CD4-positive, alpha-beta T cell (primary cell): ENCODE results near the gene SLC35E2B. TPM values are rescaled to one million over a fixed set of nuclear protein-coding genes. Genes with fewer than 3 reads are reported as not detected.
A peak's percentile ranks its signal among the peaks of the same experiment; 100 is the strongest.

Source experiments
- ATAC-seq: fragments of 200-7000 bp; cut with Tn5 transposase; one replicate; pipeline ENCODE4 v1.10.0; 2022; ENCODE audit warnings: mild to moderate bottlenecking; ENCODE audit not compliant: poor library complexity
- CTCF ChIA-PET: fragments of 350-600 bp; sonication (Branson Sonifier 250); formaldehyde crosslinking; loops from one replicate; lab custom pipeline; 2021; ENCODE audit warnings: antibody characterized with exemption, inconsistent platforms; lab: Charles Lee
- POLR2A ChIA-PET: fragments of 350-600 bp; sonication (Branson Sonifier 250); formaldehyde crosslinking; loops from one replicate; lab custom pipeline; 2021; ENCODE audit warnings: antibody characterized with exemption, inconsistent platforms; lab: Charles Lee
- DNase-seq, 14 experiments: peaks; one replicate each; pipeline ENCODE4 v3.0.0-alpha.2; 2013 to 2020; ENCODE audit warnings: mixed read lengths in 2 of 14
- H3K27ac ChIP-seq, 2 donors: one replicate each; pipeline versions ENCODE4 v1.5.1 to v1.7.0; 2013; ENCODE audit warnings: low read length in 2 of 2, low read depth in 1 of 2, mild to moderate bottlenecking in 1 of 2
- H3K27me3 ChIP-seq, 2 experiments: 1 replicate in 1 of 2; 2 replicates in 1 of 2; pipeline versions ENCODE4 v1.6.1 to v1.7.0; 2013; ENCODE audit warnings: low read length in 2 of 2, control low read depth in 1 of 2, mild to moderate bottlenecking in 1 of 2, moderate library complexity in 1 of 2; ENCODE audit not compliant: insufficient read depth in 2 of 2, control insufficient read depth in 1 of 2
- H3K36me3 ChIP-seq: one replicate; pipeline ENCODE4 v1.6.1; 2013; ENCODE audit warnings: low read length, control low read depth; ENCODE audit not compliant: insufficient read depth
- H3K4me1 ChIP-seq: one replicate; pipeline ENCODE4 v1.6.1; 2013; ENCODE audit warnings: low read length, control low read depth; ENCODE audit not compliant: insufficient read depth
- H3K4me3 ChIP-seq: one replicate; pipeline ENCODE4 v1.5.1; 2013; ENCODE audit warnings: mild to moderate bottlenecking, low read length, moderate library complexity
- H3K9me3 ChIP-seq, 2 experiments: 1 replicate in 1 of 2; 2 replicates in 1 of 2; pipeline versions ENCODE4 v1.6.1 to v1.7.0; 2013; ENCODE audit warnings: low read length in 2 of 2, mild to moderate bottlenecking in 2 of 2, control low read depth in 1 of 2, moderate library complexity in 1 of 2; ENCODE audit not compliant: control insufficient read depth in 1 of 2, insufficient read depth in 1 of 2
- H3K27ac Mint-ChIP-seq: one replicate; pipeline ENCODE4 v1.8.0; 2020; ENCODE audit warnings: mixed read lengths
- H3K27me3 Mint-ChIP-seq: one replicate; pipeline ENCODE4 v1.8.0; 2021; ENCODE audit warnings: mixed read lengths
- H3K36me3 Mint-ChIP-seq: one replicate; pipeline ENCODE4 v1.8.0; 2021; ENCODE audit warnings: low read depth, mixed read lengths
- H3K4me1 Mint-ChIP-seq: one replicate; pipeline ENCODE4 v1.8.0; 2021; ENCODE audit warnings: low read depth, mixed read lengths
- H3K4me3 Mint-ChIP-seq: one replicate; pipeline ENCODE4 v1.8.0; 2020; ENCODE audit warnings: mild to moderate bottlenecking, mixed read lengths
- H3K9me3 Mint-ChIP-seq: one replicate; pipeline ENCODE4 v1.8.0; 2020; ENCODE audit warnings: mixed read lengths
- intact Hi-C, 2 experiments: fragments of 100-400 bp; cut with DNase I in 1 of 2; cut with micrococcal nuclease in 1 of 2; formaldehyde crosslinking; loops; one replicate each; pipeline versions ENCODE4 v1.15.1 to v1.9.0; 2023 to 2025; cut with DNase I, micrococcal nuclease
- total RNA-seq, 174 experiments: library from RNA in 2 of 174; stranded (reverse) in 2 of 174; gene quantifications; one replicate each; pipeline ENCODE4 v1.2.3 and lab custom pipeline; 2021 to 2026
- TF ChIP-seq, protein P1 (sequence below): fragments of 200-600 bp; IDR thresholded peaks from one replicate; pipeline ENCODE4 v1.8.0; 2022; ENCODE audit warnings: antibody characterized with exemption, mild to moderate bottlenecking

Gene SLC35E2B
- total RNA-seq, 2 experiments from 2014 or later: 43.9 to 45.3 TPM

DNA sequence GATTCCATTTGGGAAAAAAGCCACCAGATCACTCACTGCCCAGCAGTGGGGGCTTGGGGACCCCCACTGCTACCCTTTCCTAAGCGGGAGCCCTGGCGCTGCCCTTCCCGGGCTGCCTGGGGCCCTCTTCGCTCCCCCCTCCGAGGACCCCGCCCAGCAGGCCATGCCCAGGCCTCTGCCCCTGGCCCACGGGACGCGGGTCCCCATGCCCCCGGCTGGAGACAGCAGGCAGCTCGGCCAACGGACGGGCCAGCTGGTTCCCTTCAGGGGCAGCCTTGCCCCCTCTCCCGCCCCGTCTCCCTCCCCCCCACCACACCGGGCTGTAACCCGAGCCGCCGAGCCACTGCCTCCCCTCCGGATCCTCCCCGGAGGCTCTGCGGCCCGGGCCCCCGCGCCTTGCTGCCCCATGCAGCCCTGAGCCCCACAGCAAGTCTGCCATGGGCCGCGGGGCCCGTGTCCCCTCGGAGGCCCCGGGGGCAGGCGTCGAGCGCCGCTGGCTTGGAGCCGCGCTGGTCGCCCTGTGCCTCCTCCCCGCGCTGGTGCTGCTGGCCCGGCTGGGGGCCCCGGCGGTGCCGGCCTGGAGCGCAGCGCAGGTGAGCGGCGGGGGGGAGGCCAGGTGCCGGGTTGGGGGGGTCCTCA, 60.7 kb downstream of the SLC35E2B start, which contains the start of gene MMP23B:
TSS of gene MMP23B (plus strand) at position 392 of the 639 bp plus-strand sequence. CDS start at position 438, 46 bp downstream.
- H3K36me3 Mint-ChIP-seq: peaks cover 3% of the 10 kb centered on the region

DNA sequence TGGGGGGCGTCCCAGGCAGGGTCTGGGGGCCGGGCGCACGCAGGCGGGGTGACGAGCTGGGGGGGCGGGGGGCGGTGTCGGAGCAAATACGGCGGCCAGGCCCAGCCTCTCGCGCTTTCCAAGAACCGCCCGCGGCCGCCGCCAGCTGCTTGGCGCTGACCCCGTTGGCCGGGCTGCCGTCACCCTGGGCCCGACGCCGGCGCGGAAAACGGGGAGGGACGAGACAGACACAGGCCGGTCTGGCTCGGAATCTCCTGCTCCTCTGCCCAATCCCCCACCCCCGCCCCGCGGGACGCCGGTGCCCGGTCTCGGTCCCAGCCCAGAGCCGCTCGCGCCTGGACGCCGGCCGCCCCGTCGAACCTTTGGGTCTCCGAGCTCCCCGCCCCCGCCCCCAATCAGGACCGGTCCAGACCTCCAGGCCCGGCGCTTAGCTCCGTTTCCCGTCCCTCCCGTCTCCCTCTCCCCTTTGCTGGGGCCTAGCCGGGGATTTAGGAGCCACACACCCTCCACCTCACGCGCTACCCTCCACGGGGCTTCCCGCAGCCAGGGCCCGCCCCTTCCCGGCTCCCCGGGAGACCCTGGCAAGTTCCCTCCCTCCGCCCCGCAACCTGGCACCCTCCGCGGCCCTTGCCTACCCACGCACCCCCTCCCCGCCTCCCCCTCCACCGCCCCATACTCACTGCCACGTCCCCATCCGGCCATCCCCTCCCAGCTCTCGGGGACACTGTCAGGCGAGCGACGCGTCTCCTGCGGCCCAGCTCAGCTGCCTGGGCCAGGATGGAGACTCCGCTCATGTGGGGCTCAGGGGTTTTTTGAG, 61.4 kb downstream of the SLC35E2B start:
- Histone ChIP-seq H3K36me3 (no peaks in the 10 kb centered on the region), H3K27ac (no peak overlapping the region), H3K4me1 (peaks cover 36% of the 10 kb centered on the region), H3K27me3 (peaks cover 0 to 2% of the 10 kb centered on the region in 2 experiments), H3K9me3 (no peaks in the 10 kb centered on the region), H3K4me3 (peak overlapping the region; percentile 20)
- H3K36me3 Mint-ChIP-seq: peaks cover 3% of the 10 kb centered on the region
- CTCF ChIA-PET: no interaction called here
- peaks cover 5% of the 10 kb centered on the region for H3K27me3 Mint-ChIP-seq
- H3K4me3 Mint-ChIP-seq: peak overlapping the region; percentile 71
- POLR2A ChIA-PET: interaction anchor here (0.8 to 4.7 kb wide), 7 partner anchors 12 to 256 kb away, joined by 3 to 137 read pairs (median 6); partner anchors contain the start of genes AURKAIP1, MIB2 and SSU72
- TF ChIP-seq, protein P1, sequence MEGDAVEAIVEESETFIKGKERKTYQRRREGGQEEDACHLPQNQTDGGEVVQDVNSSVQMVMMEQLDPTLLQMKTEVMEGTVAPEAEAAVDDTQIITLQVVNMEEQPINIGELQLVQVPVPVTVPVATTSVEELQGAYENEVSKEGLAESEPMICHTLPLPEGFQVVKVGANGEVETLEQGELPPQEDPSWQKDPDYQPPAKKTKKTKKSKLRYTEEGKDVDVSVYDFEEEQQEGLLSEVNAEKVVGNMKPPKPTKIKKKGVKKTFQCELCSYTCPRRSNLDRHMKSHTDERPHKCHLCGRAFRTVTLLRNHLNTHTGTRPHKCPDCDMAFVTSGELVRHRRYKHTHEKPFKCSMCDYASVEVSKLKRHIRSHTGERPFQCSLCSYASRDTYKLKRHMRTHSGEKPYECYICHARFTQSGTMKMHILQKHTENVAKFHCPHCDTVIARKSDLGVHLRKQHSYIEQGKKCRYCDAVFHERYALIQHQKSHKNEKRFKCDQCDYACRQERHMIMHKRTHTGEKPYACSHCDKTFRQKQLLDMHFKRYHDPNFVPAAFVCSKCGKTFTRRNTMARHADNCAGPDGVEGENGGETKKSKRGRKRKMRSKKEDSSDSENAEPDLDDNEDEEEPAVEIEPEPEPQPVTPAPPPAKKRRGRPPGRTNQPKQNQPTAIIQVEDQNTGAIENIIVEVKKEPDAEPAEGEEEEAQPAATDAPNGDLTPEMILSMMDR: no peak
- intact Hi-C loops: loop anchor here (2.0 to 10.0 kb wide), 3 partner anchors 16 to 764 kb away; partner anchors contain the start of genes MIB2 (in 2 of the 2), CDK11B (in 1 of the 2), MORN1 (in 1 of the 2) and RER1 (in 1 of the 2)
- H3K9me3 Mint-ChIP-seq: no peaks in the 10 kb centered on the region
- peaks cover 9% of the 10 kb centered on the region for H3K4me1 Mint-ChIP-seq
- H3K27ac Mint-ChIP-seq: no peak overlapping the region
- DNase-seq (peak in 5 of 14 experiments; percentile 20 to 71 (median 58)), ATAC-seq (no peak)

More for the DNA sequence above, 60.7 kb downstream of the SLC35E2B start, which contains the start of gene MMP23B:
- ATAC-seq (no peak), DNase-seq (peak in 2 of 14 experiments; percentile 39 to 46)
- Mint-ChIP-seq H3K4me1 (peaks cover 9% of the 10 kb centered on the region), H3K9me3 (no peaks in the 10 kb centered on the region), H3K4me3 (peak within 1 kb of the TSS; percentile 71), H3K27ac (no peak within 1 kb of the TSS), H3K27me3 (peaks cover 5% of the 10 kb centered on the region)
- Histone ChIP-seq H3K27me3 (peaks cover 0 to 2% of the 10 kb centered on the region in 2 experiments), H3K27ac (no peak within 1 kb of the TSS), H3K4me1 (peaks cover 36% of the 10 kb centered on the region), H3K36me3 (no peaks in the 10 kb centered on the region), H3K4me3 (peak within 1 kb of the TSS; percentile 5), H3K9me3 (no peaks in the 10 kb centered on the region)
- intact Hi-C loops: loop anchor here (2.0 to 10.0 kb wide), 3 partner anchors 17 to 763 kb away; partner anchors contain the start of genes MIB2 (in 2 of the 2), CDK11B (in 1 of the 2), MORN1 (in 1 of the 2) and RER1 (in 1 of the 2)
- ChIA-PET POLR2A (interaction anchor here (1.2 to 4.7 kb wide), 2 partner anchors 17 to 25 kb away, joined by 3 to 137 read pairs; partner anchors contain the start of gene MIB2), CTCF (no interaction called here)
- TF ChIP-seq, protein P1: no peak
